ENCODE results near the gene PSKH1.

- TF ChIP-seq CTCF (IDR thresholded peaks at IDR 0.05) (no peak), POLR2A (IDR thresholded peaks at IDR 0.05) (no peak)
These were observed 78.1 kb downstream of the PSKH1 start for GRCh38 chr16:67971111-67971510.

All from Peyer's patch (tissue), 4 donors.